ENCODE measurements around the gene PCDHGA5.
"Not testable (repeated sequence)": the region's sequence is repeated elsewhere in the genome, so short reads cannot be mapped to it uniquely, and the experiment has no call there.

GRCh38 chr5:141414548-141415274 is 50.7 kb downstream of the PCDHGA5 start:
- TF ChIP-seq CTCF, POLR2A (IDR thresholded peaks at IDR 0.05): not testable (repeated sequence)

All from testis (tissue), 2 donors.